Parathyroid adenoma (tissue), 2 donors: ENCODE data around the gene GRIFIN.

Experiments used
- H2AFZ ChIP-seq: fragments of 300-600 bp; sonication (generic); one replicate; pipeline ENCODE4 v1.7.0; 2017; ENCODE audit warnings: antibody characterized with exemption, mild to moderate bottlenecking
- H3K27ac ChIP-seq: fragments of 300-600 bp; sonication (generic); one replicate; pipeline ENCODE4 v1.7.0; 2017
- H3K27me3 ChIP-seq: fragments of 300-600 bp; sonication (generic); one replicate; pipeline ENCODE4 v1.7.0; 2017; ENCODE audit warnings: low read length; ENCODE audit not compliant: control insufficient read depth, insufficient read depth
- H3K36me3 ChIP-seq: fragments of 300-600 bp; sonication (generic); one replicate; pipeline ENCODE4 v1.7.0; 2017; ENCODE audit warnings: low read length; ENCODE audit not compliant: control insufficient read depth, insufficient read depth
- H3K4me1 ChIP-seq: fragments of 300-600 bp; sonication (generic); one replicate; pipeline ENCODE4 v1.7.0; 2017; ENCODE audit warnings: control low read depth
- H3K4me2 ChIP-seq: fragments of 300-600 bp; sonication (generic); one replicate; pipeline ENCODE4 v1.7.0; 2017; ENCODE audit warnings: low read length
- H3K4me3 ChIP-seq: fragments of 300-600 bp; sonication (generic); one replicate; pipeline ENCODE4 v1.7.0; 2017; ENCODE audit warnings: low read depth, low read length
- H3K79me2 ChIP-seq: fragments of 300-600 bp; sonication (generic); one replicate; pipeline ENCODE4 v1.7.0; 2017; ENCODE audit warnings: control low read depth
- H3K9ac ChIP-seq: fragments of 300-600 bp; sonication (generic); one replicate; pipeline ENCODE4 v1.7.0; 2017; ENCODE audit warnings: mild to moderate bottlenecking
- H3K9me3 ChIP-seq: fragments of 300-600 bp; sonication (generic); one replicate; pipeline ENCODE4 v1.7.0; 2017; ENCODE audit warnings: low read length; ENCODE audit not compliant: control insufficient read depth
- TF ChIP-seq, protein P1 (sequence below): fragments of 300-600 bp; sonication (generic); IDR thresholded peaks from one replicate; pipeline ENCODE4 v1.7.0; 2017; ENCODE audit warnings: antibody characterized with exemption, mild to moderate bottlenecking
- donor health status: primary hyperparathyroidism.

GRIFIN gene

GRCh38 chr7:2504128-2504888, 28.1 kb upstream of the GRIFIN start:
- Histone ChIP-seq H3K4me2 (no peak overlapping the region), H3K9me3 (no peaks in the 10 kb centered on the region), H3K4me3 (no peak overlapping the region), H3K36me3 (no peaks in the 10 kb centered on the region), H3K79me2 (no peaks in the 10 kb centered on the region), H3K27ac (no peak overlapping the region), H3K4me1 (no peaks in the 10 kb centered on the region), H3K27me3 (no peaks in the 10 kb centered on the region), H3K9ac (no peak overlapping the region), H2AFZ (no peak overlapping the region)
- TF ChIP-seq, protein P1, sequence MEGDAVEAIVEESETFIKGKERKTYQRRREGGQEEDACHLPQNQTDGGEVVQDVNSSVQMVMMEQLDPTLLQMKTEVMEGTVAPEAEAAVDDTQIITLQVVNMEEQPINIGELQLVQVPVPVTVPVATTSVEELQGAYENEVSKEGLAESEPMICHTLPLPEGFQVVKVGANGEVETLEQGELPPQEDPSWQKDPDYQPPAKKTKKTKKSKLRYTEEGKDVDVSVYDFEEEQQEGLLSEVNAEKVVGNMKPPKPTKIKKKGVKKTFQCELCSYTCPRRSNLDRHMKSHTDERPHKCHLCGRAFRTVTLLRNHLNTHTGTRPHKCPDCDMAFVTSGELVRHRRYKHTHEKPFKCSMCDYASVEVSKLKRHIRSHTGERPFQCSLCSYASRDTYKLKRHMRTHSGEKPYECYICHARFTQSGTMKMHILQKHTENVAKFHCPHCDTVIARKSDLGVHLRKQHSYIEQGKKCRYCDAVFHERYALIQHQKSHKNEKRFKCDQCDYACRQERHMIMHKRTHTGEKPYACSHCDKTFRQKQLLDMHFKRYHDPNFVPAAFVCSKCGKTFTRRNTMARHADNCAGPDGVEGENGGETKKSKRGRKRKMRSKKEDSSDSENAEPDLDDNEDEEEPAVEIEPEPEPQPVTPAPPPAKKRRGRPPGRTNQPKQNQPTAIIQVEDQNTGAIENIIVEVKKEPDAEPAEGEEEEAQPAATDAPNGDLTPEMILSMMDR: no peak

GRCh38 chr7:2503056-2503941, 27.1 kb upstream of the GRIFIN start:
- Histone ChIP-seq H3K79me2 (no peaks in the 10 kb centered on the region), H3K4me3 (no peak overlapping the region), H3K9ac (no peak overlapping the region), H3K27ac (no peak overlapping the region), H3K4me1 (no peaks in the 10 kb centered on the region), H3K27me3 (no peaks in the 10 kb centered on the region), H3K36me3 (no peaks in the 10 kb centered on the region), H3K9me3 (no peaks in the 10 kb centered on the region), H2AFZ (no peak overlapping the region), H3K4me2 (no peak overlapping the region)
- TF ChIP-seq, protein P1: no peak

- H3K9me3 ChIP-seq: no peaks in the 10 kb centered on the region
Measured at GRCh38 chr7:2502647-2502966, 26.4 kb upstream of the GRIFIN start.

GRCh38 chr7:2501947-2502646, 25.9 kb upstream of the GRIFIN start:
- H3K9ac ChIP-seq: no peak overlapping the region
- H3K27ac ChIP-seq: no peak overlapping the region
- no peaks in the 10 kb centered on the region for H3K4me1 ChIP-seq
- H3K27me3 ChIP-seq: no peaks in the 10 kb centered on the region
- H3K4me3 ChIP-seq: no peak overlapping the region
- no peak overlapping the region for H3K4me2 ChIP-seq
- H3K9me3 ChIP-seq: no peaks in the 10 kb centered on the region
- H2AFZ ChIP-seq: no peak overlapping the region
- H3K36me3 ChIP-seq: no peaks in the 10 kb centered on the region
- TF ChIP-seq, protein P1: no peak
- no peaks in the 10 kb centered on the region for H3K79me2 ChIP-seq

More at GRCh38 chr7:2502647-2502966, 26.4 kb upstream of the GRIFIN start:
- no peak overlapping the region for H3K4me3 ChIP-seq
- H3K9ac ChIP-seq: no peak overlapping the region
- TF ChIP-seq, protein P1: no peak
- H3K27me3 ChIP-seq: no peaks in the 10 kb centered on the region
- no peak overlapping the region for H3K4me2 ChIP-seq
- H3K27ac ChIP-seq: no peak overlapping the region
- H3K79me2 ChIP-seq: no peaks in the 10 kb centered on the region
- no peaks in the 10 kb centered on the region for H3K36me3 ChIP-seq
- H3K4me1 ChIP-seq: no peaks in the 10 kb centered on the region
- no peak overlapping the region for H2AFZ ChIP-seq
